Panc1 (cell line): ENCODE data around the gene AMOTL1.

Experiments used
- CTCF ChIP-seq: fragments of 450-650 bp; IDR thresholded peaks from 2 replicates; pipeline ENCODE4 v1.5.1; 2017; ENCODE audit warnings: mild to moderate bottlenecking
- POLR2AphosphoS5 ChIP-seq: IDR thresholded peaks from 2 replicates; pipeline ENCODE4 v1.6.1; 2012; ENCODE audit warnings: mild to moderate bottlenecking, low read depth, low read length, moderate library complexity
- TCF7L2 ChIP-seq: IDR thresholded peaks from 2 replicates; pipeline ENCODE4 v1.6.1; 2011; ENCODE audit warnings: mild to moderate bottlenecking, low read depth, low read length, inconsistent platforms
- TF ChIP-seq, protein P1 (sequence below), 2 experiments: IDR thresholded peaks; 2 replicates each; pipeline ENCODE4 v1.6.1; 2011 to 2012; ENCODE audit warnings: low read depth in 2 of 2, control low read depth in 1 of 2, low read length in 1 of 2, mild to moderate bottlenecking in 1 of 2, moderate library complexity in 1 of 2; ENCODE audit not compliant: insufficient read depth in 1 of 2

DNA sequence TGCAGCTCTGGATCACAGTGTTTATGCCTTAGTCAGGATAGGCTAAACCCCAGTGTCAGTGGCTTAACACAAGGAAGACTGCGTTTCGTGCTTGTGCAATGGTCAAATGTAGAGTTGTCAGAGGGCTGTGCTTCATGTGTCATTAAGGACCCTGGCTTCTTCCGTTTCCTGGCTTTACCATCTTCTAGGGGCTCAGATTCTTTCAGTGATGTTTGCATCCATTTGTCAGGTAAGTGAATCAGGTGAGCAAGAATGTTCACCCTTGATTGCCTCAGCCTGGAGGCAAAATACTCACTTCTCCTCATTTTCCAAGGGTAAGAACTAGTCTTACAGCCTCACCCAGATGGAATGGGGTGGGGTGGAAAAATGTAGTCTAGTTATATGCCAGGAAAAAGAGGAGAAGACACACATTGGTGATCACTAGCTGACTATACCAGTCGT, 20.5 kb upstream of the AMOTL1 start:
- TF ChIP-seq CTCF, result no peak
- TF ChIP-seq POLR2AphosphoS5, result no peak
- TF ChIP-seq TCF7L2, result no peak
- TF ChIP-seq, protein P1, sequence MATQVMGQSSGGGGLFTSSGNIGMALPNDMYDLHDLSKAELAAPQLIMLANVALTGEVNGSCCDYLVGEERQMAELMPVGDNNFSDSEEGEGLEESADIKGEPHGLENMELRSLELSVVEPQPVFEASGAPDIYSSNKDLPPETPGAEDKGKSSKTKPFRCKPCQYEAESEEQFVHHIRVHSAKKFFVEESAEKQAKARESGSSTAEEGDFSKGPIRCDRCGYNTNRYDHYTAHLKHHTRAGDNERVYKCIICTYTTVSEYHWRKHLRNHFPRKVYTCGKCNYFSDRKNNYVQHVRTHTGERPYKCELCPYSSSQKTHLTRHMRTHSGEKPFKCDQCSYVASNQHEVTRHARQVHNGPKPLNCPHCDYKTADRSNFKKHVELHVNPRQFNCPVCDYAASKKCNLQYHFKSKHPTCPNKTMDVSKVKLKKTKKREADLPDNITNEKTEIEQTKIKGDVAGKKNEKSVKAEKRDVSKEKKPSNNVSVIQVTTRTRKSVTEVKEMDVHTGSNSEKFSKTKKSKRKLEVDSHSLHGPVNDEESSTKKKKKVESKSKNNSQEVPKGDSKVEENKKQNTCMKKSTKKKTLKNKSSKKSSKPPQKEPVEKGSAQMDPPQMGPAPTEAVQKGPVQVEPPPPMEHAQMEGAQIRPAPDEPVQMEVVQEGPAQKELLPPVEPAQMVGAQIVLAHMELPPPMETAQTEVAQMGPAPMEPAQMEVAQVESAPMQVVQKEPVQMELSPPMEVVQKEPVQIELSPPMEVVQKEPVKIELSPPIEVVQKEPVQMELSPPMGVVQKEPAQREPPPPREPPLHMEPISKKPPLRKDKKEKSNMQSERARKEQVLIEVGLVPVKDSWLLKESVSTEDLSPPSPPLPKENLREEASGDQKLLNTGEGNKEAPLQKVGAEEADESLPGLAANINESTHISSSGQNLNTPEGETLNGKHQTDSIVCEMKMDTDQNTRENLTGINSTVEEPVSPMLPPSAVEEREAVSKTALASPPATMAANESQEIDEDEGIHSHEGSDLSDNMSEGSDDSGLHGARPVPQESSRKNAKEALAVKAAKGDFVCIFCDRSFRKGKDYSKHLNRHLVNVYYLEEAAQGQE (IDR thresholded peaks at IDR 0.05; ENCODE audit: insufficient read depth in 1 of 2, low read depth in 2 of 2, low read length in 1 of 2), result no peak
